ENCODE results near the gene CLEC18A. TPM values are rescaled to one million over a fixed set of nuclear protein-coding genes. Genes with fewer than 3 reads are reported as not detected.

CLEC18A gene
- total and polyA plus RNA-seq, 7 experiments from 2014 or later = 1.4 to 7.4 (median 3.6) TPM; not detected in 2

DNA sequence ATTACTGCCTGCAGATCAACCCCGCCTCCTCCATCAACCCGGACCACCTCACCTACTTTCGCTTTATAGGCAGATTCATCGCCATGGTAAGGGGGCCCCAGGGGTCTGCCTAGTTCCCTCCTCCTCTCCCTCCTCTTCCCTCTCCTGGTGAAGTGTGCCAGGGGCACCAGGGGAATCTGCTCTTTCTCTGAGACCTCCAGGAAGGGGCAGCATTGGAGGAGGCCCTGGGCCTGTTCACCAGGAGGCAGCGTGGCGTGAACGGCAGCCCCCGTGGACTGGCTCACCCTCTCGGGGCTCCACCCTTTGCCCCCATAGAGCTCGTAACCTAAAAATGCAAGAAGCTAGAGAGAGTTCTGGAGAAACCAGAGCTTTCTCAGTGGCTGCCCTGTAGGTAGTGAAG is 17.1 kb upstream of the CLEC18A start:
- DNase-seq (no peak), ATAC-seq (no peak)
- Histone ChIP-seq H3K27me3 (ENCODE audit: control insufficient read depth in 2 of 2, insufficient read depth in 2 of 2, low read length in 2 of 2) (no peaks in the 10 kb centered on the region), H3K36me3 (ENCODE audit: control insufficient read depth in 2 of 3, insufficient read depth in 3 of 3, low read length in 3 of 3) (peaks cover 5 to 97% (median 8%) of the 10 kb centered on the region in 3 experiments), H3K4me3 (ENCODE audit: low read length) (no peak overlapping the region), H3K27ac (ENCODE audit: low read depth, low read length) (no peak overlapping the region), H3K9me3 (ENCODE audit: control insufficient read depth in 2 of 3, low read length in 3 of 3) (no peaks in the 10 kb centered on the region), H3K4me1 (ENCODE audit: control insufficient read depth in 2 of 2, insufficient read depth in 2 of 2, low read length in 2 of 2) (no peaks in the 10 kb centered on the region)
- Mint-ChIP-seq H3K4me3 (no peak overlapping the region), H3K27ac (peak overlapping the region in 2 of 9 donors; percentile 21 to 65), H3K4me1 (peaks cover 0 to 3% (median 0%) of the 10 kb centered on the region in 7 donors), H3K27me3 (no peaks in the 10 kb centered on the region), H3K9me3 (peaks cover 0 to 2% (median 0%) of the 10 kb centered on the region in 11 donors), H3K36me3 (peaks cover 2 to 70% (median 17%) of the 10 kb centered on the region in 5 donors)
- intact Hi-C loops (cut with micrococcal nuclease) = loop anchor here in 1 of 2 donors (5.0 kb wide), 1 partner anchor 227 kb away; no protein-coding TSS in a partner anchor
- POLR2A ChIA-PET = no interaction called here
- CTCF ChIA-PET = no interaction called here

DNA sequence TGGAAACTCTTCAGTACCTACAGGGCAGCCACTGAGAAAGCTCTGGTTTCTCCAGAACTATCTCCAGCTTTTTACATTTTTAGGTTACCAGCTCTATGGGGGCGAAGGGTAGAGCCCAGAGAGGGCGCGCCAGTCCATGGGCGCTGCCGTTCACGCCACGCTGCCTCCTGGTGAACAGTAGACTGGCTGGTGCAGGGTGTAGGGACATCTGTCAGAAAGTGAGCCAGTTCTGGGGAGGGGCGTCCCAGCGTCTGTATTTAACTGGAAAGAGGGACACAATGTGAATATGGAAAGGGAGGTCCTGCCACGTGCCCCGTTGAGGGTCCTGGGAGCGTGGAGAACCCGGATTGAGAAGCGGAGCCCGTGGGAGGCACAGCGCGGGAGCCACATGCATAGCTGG is 16.4 kb upstream of the CLEC18A start:
- ATAC-seq (no peak), DNase-seq (no peak)
- Mint-ChIP-seq H3K36me3 (peaks cover 2 to 71% (median 17%) of the 10 kb centered on the region in 5 donors), H3K9me3 (peaks cover 0 to 2% (median 0%) of the 10 kb centered on the region in 11 donors), H3K4me1 (peaks cover 0 to 3% (median 0%) of the 10 kb centered on the region in 7 donors), H3K27ac (no peak overlapping the region), H3K27me3 (no peaks in the 10 kb centered on the region), H3K4me3 (no peak overlapping the region)
- ChIA-PET POLR2A (no interaction called here), CTCF (no interaction called here)
- intact Hi-C loops (cut with micrococcal nuclease) = loop anchor here in 1 of 2 donors (5.0 kb wide), 1 partner anchor 227 kb away; no protein-coding TSS in a partner anchor
- no peaks in the 10 kb centered on the region for H3K27me3 ChIP-seq (ENCODE audit: control insufficient read depth in 2 of 2, insufficient read depth in 2 of 2, low read length in 2 of 2)
- H3K9me3 ChIP-seq (ENCODE audit: control insufficient read depth in 2 of 3, low read length in 3 of 3) = no peaks in the 10 kb centered on the region
- H3K36me3 ChIP-seq (ENCODE audit: control insufficient read depth in 2 of 3, insufficient read depth in 3 of 3, low read length in 3 of 3) = peaks cover 8 to 97% (median 10%) of the 10 kb centered on the region in 3 experiments
- H3K27ac ChIP-seq (ENCODE audit: low read depth, low read length) = no peak overlapping the region
- no peaks in the 10 kb centered on the region for H3K4me1 ChIP-seq (ENCODE audit: control insufficient read depth in 2 of 2, insufficient read depth in 2 of 2, low read length in 2 of 2)
- H3K4me3 ChIP-seq (ENCODE audit: low read length) = no peak overlapping the region

DNA sequence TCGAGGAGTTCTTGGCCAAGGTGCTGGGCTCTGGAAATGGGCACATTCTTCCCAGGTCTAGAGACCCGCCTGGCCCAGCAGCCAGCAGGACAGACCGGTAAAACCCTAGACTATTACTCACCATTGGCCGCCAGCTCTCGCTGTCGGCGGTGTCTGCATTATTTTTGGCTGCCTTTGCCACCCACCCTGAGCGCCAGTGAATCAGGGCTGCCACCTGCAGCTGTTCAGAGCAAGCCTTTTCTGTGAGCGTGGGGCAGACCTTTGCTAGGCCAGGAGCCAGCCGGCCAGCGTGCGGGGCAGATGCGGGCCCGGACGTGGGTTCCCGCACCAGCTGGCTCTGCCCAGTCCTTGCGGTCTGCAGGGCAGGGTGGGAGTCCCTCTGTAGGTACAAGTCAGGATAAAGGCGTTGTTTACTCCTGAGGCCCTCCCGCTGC is 15.8 kb upstream of the CLEC18A start:
- Mint-ChIP-seq H3K36me3 (peaks cover 2 to 66% (median 14%) of the 10 kb centered on the region in 5 donors), H3K4me3 (no peak overlapping the region), H3K27me3 (no peaks in the 10 kb centered on the region), H3K27ac (no peak overlapping the region), H3K9me3 (peaks cover 0 to 2% (median 0%) of the 10 kb centered on the region in 11 donors), H3K4me1 (peaks cover 0 to under 1% (median 0%) of the 10 kb centered on the region in 7 donors)
- Histone ChIP-seq H3K36me3 (ENCODE audit: control insufficient read depth in 2 of 3, insufficient read depth in 3 of 3, low read length in 3 of 3) (peaks cover 8 to 98% (median 10%) of the 10 kb centered on the region in 3 experiments), H3K4me1 (ENCODE audit: control insufficient read depth in 2 of 2, insufficient read depth in 2 of 2, low read length in 2 of 2) (no peaks in the 10 kb centered on the region), H3K27me3 (ENCODE audit: control insufficient read depth in 2 of 2, insufficient read depth in 2 of 2, low read length in 2 of 2) (no peaks in the 10 kb centered on the region), H3K9me3 (ENCODE audit: control insufficient read depth in 2 of 3, low read length in 3 of 3) (no peaks in the 10 kb centered on the region), H3K27ac (ENCODE audit: low read depth, low read length) (no peak overlapping the region), H3K4me3 (ENCODE audit: low read length) (no peak overlapping the region)
- ATAC-seq (no peak), DNase-seq (no peak)
- POLR2A ChIA-PET = no interaction called here
- CTCF ChIA-PET = no interaction called here
- intact Hi-C loops (cut with micrococcal nuclease) = no loop called here

DNA sequence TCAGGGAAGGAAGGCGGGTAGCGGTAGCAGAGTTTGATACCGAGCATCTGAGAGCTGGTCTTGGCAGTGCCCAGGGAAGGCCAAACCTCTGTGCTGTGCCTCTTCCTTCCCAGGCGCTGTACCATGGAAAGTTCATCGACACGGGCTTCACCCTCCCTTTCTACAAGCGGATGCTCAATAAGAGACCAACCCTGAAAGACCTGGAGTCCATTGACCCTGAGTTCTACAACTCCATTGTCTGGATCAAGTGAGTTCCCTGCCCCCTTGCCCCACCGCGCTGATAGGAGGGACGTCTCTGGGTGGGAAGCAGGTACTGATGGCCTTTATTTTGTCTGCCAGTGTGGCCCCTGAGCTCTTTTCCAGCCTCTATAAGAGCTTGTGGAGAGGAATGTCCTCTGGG is 15.4 kb upstream of the CLEC18A start:
- peaks cover 8 to 99% (median 10%) of the 10 kb centered on the region in 3 experiments for H3K36me3 ChIP-seq (ENCODE audit: control insufficient read depth in 2 of 3, insufficient read depth in 3 of 3, low read length in 3 of 3)
- H3K9me3 ChIP-seq (ENCODE audit: control insufficient read depth in 2 of 3, low read length in 3 of 3) = no peaks in the 10 kb centered on the region
- peaks cover 2 to 66% (median 13%) of the 10 kb centered on the region in 5 donors for H3K36me3 Mint-ChIP-seq
- DNase-seq = no peak
- H3K27me3 Mint-ChIP-seq = no peaks in the 10 kb centered on the region
- H3K9me3 Mint-ChIP-seq = peaks cover 0 to 2% (median 0%) of the 10 kb centered on the region in 11 donors
- no peaks in the 10 kb centered on the region for H3K4me1 Mint-ChIP-seq
- no peak for ATAC-seq
- H3K4me1 ChIP-seq (ENCODE audit: control insufficient read depth in 2 of 2, insufficient read depth in 2 of 2, low read length in 2 of 2) = no peaks in the 10 kb centered on the region
- H3K27me3 ChIP-seq (ENCODE audit: control insufficient read depth in 2 of 2, insufficient read depth in 2 of 2, low read length in 2 of 2) = no peaks in the 10 kb centered on the region
- CTCF ChIA-PET = no interaction called here
- H3K4me3 Mint-ChIP-seq = no peak overlapping the region
- H3K27ac Mint-ChIP-seq = no peak overlapping the region
- H3K27ac ChIP-seq (ENCODE audit: low read depth, low read length) = no peak overlapping the region
- H3K4me3 ChIP-seq (ENCODE audit: low read length) = no peak overlapping the region
- intact Hi-C loops (cut with micrococcal nuclease) = no loop called here
- POLR2A ChIA-PET = no interaction called here

DNA sequence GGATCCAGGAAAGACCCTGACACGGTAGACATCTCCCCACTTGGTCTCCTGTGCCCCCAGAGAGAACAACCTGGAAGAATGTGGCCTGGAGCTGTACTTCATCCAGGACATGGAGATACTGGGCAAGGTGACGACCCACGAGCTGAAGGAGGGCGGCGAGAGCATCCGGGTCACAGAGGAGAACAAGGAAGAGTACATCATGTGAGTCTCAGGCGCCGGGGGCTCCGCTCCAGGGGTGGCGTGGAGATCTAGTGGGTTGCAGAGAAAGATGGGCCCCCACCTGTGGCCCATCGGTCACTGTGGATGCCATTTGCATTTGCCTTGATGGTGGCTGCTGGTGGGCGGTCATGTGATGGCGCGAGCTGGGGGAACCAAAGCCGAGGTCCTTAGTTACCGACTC is 14.9 kb upstream of the CLEC18A start:
- Histone ChIP-seq H3K27me3 (ENCODE audit: control insufficient read depth in 2 of 2, insufficient read depth in 2 of 2, low read length in 2 of 2) (no peaks in the 10 kb centered on the region), H3K4me3 (ENCODE audit: low read length) (no peak overlapping the region), H3K9me3 (ENCODE audit: control insufficient read depth in 2 of 3, low read length in 3 of 3) (no peaks in the 10 kb centered on the region), H3K4me1 (ENCODE audit: control insufficient read depth in 2 of 2, insufficient read depth in 2 of 2, low read length in 2 of 2) (no peaks in the 10 kb centered on the region), H3K36me3 (ENCODE audit: control insufficient read depth in 2 of 3, insufficient read depth in 3 of 3, low read length in 3 of 3) (peaks cover 3 to 99% (median 10%) of the 10 kb centered on the region in 3 experiments), H3K27ac (ENCODE audit: low read depth, low read length) (no peak overlapping the region)
- no peak overlapping the region for H3K4me3 Mint-ChIP-seq
- H3K36me3 Mint-ChIP-seq = peaks cover 2 to 63% (median 9%) of the 10 kb centered on the region in 5 donors
- H3K27me3 Mint-ChIP-seq = no peaks in the 10 kb centered on the region
- no peak overlapping the region for H3K27ac Mint-ChIP-seq
- no peaks in the 10 kb centered on the region for H3K4me1 Mint-ChIP-seq
- ChIA-PET POLR2A (no interaction called here), CTCF (no interaction called here)
- peaks cover 0 to 2% (median 0%) of the 10 kb centered on the region in 11 donors for H3K9me3 Mint-ChIP-seq
- ATAC-seq (no peak), DNase-seq (no peak)
- intact Hi-C loops (cut with micrococcal nuclease) = no loop called here

DNA sequence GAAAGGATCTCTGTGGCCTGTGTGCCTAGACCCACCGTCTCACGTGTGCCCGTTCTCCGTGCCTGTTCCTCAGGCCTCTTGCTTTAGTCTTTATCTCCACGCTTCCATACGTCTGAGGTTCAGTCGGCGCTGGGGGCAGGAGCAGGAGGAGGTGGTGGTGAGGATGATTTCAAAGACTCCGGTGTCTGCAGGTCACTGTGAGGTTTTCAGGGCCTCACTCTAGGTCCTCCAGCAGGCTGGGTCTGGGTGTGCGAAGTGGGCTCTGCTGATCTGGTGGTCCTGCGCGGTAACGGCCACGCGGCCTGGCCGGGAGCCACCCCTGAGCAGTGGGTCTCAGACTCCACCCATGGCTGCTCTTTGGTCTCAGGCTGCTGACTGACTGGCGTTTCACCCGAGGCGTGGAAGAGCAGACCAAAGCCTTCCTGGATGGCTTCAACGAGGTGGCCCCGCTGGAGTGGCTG is 14.4 kb upstream of the CLEC18A start:
- DNase-seq (no peak), ATAC-seq (no peak)
- H3K4me1 Mint-ChIP-seq = no peaks in the 10 kb centered on the region
- H3K4me3 ChIP-seq (ENCODE audit: low read length) = no peak overlapping the region
- H3K4me1 ChIP-seq (ENCODE audit: control insufficient read depth in 2 of 2, insufficient read depth in 2 of 2, low read length in 2 of 2) = no peaks in the 10 kb centered on the region
- H3K27ac ChIP-seq (ENCODE audit: low read depth, low read length) = no peak overlapping the region
- no peaks in the 10 kb centered on the region for H3K27me3 Mint-ChIP-seq
- H3K9me3 Mint-ChIP-seq = peaks cover 0 to 2% (median 0%) of the 10 kb centered on the region in 11 donors
- POLR2A ChIA-PET = no interaction called here
- CTCF ChIA-PET = no interaction called here
- no peak overlapping the region for H3K27ac Mint-ChIP-seq
- H3K9me3 ChIP-seq (ENCODE audit: control insufficient read depth in 2 of 3, low read length in 3 of 3) = no peaks in the 10 kb centered on the region
- H3K4me3 Mint-ChIP-seq = no peak overlapping the region
- no peaks in the 10 kb centered on the region for H3K27me3 ChIP-seq (ENCODE audit: control insufficient read depth in 2 of 2, insufficient read depth in 2 of 2, low read length in 2 of 2)
- H3K36me3 ChIP-seq (ENCODE audit: control insufficient read depth in 2 of 3, insufficient read depth in 3 of 3, low read length in 3 of 3) = peaks cover 0 to 99% (median 10%) of the 10 kb centered on the region in 3 experiments
- H3K36me3 Mint-ChIP-seq = peaks cover 2 to 60% (median 9%) of the 10 kb centered on the region in 5 donors
- intact Hi-C loops (cut with micrococcal nuclease) = no loop called here

DNA sequence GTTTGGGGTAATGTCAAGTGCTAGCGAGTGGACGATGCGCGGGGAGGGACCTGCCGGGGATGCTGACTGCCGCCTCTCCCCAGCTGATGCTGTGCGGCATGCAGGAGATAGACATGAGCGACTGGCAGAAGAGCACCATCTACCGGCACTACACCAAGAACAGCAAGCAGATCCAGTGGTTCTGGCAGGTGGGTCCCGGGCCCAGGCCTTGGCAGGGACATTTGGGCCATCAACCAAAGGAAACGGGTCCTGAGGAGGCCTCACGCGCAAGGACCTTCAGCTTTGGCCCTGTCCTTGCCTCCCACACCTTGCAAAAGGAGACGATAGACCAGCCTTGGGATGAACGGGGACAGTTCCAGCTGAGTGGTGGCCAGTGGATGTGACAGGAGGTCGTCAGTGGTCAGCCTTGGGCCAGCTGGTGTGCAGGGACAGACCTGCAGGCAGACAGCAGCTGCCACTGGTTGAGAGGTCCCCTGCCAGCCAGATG is 13.6 kb upstream of the CLEC18A start:
- intact Hi-C loops (cut with micrococcal nuclease) = no loop called here
- Mint-ChIP-seq H3K36me3 (peaks cover 2 to 56% (median 9%) of the 10 kb centered on the region in 5 donors), H3K27me3 (no peaks in the 10 kb centered on the region), H3K4me3 (no peak overlapping the region), H3K9me3 (no peaks in the 10 kb centered on the region), H3K27ac (peak overlapping the region in 1 of 9 donors; percentile 53), H3K4me1 (no peaks in the 10 kb centered on the region)
- Histone ChIP-seq H3K4me3 (ENCODE audit: low read length) (no peak overlapping the region), H3K9me3 (ENCODE audit: control insufficient read depth in 2 of 3, low read length in 3 of 3) (no peaks in the 10 kb centered on the region), H3K27me3 (ENCODE audit: control insufficient read depth in 2 of 2, insufficient read depth in 2 of 2, low read length in 2 of 2) (no peaks in the 10 kb centered on the region), H3K27ac (ENCODE audit: low read depth, low read length) (no peak overlapping the region), H3K4me1 (ENCODE audit: control insufficient read depth in 2 of 2, insufficient read depth in 2 of 2, low read length in 2 of 2) (no peaks in the 10 kb centered on the region), H3K36me3 (ENCODE audit: control insufficient read depth in 2 of 3, insufficient read depth in 3 of 3, low read length in 3 of 3) (peaks cover 0 to 98% (median 10%) of the 10 kb centered on the region in 3 experiments)
- POLR2A ChIA-PET = no interaction called here
- ATAC-seq (no peak), DNase-seq (no peak)
- CTCF ChIA-PET = no interaction called here
